Fibroblast of lung (primary cell): Measurements from ENCODE around the gene GRK4. TPM values are rescaled to one million over a fixed set of nuclear protein-coding genes. Genes with fewer than 3 reads are reported as not detected.

ENCODE experiments used
- DNase-seq, 2 donors: peaks; one replicate each; pipeline versions ENCODE4 v3.0.0 to v3.0.0-alpha.2; 2010; ENCODE audit warnings: low read depth in 2 of 2
- H2AFZ ChIP-seq: 2 replicates; pipeline ENCODE4 v1.5.1; 2012; ENCODE audit warnings: low read length, control low read depth, inconsistent platforms
- H3K27ac ChIP-seq: 2 replicates; pipeline ENCODE4 v1.5.1; 2011; ENCODE audit warnings: low read length, control low read depth; ENCODE audit not compliant: insufficient read depth
- H3K27me3 ChIP-seq: 2 replicates; pipeline ENCODE4 v1.5.1; 2011; ENCODE audit warnings: mild to moderate bottlenecking, low read length; ENCODE audit not compliant: control insufficient read depth, insufficient read depth
- H3K36me3 ChIP-seq: 2 replicates; pipeline ENCODE4 v1.5.1; 2011; ENCODE audit warnings: low read length; ENCODE audit not compliant: control insufficient read depth, insufficient read depth
- H3K4me1 ChIP-seq: 2 replicates; pipeline ENCODE4 v1.5.1; 2011; ENCODE audit warnings: low read length; ENCODE audit not compliant: control insufficient read depth, insufficient read depth; ENCODE audit errors: extremely low read depth
- H3K4me2 ChIP-seq: 2 replicates; pipeline ENCODE4 v1.5.1; 2011; ENCODE audit warnings: low read length, control low read depth; ENCODE audit not compliant: insufficient read depth; ENCODE audit errors: extremely low read depth
- H3K4me3 ChIP-seq, 4 experiments: fragments of 200-600 bp in 1 of 4; sonication (generic) in 1 of 4; replicated peaks in 1 of 4; 2 replicates each; pipeline ENCODE4 v1.5.1; 2011 to 2016; ENCODE audit warnings: low read length in 4 of 4, low read depth in 3 of 4, mild to moderate bottlenecking in 3 of 4, control low read depth in 2 of 4, inconsistent platforms in 1 of 4, mixed read lengths in 1 of 4; ENCODE audit not compliant: insufficient read depth in 1 of 4; ENCODE audit errors: control extremely low read depth in 1 of 4
- H3K79me2 ChIP-seq: 2 replicates; pipeline ENCODE4 v1.5.1; 2012; ENCODE audit warnings: mild to moderate bottlenecking, low read length, inconsistent platforms; ENCODE audit not compliant: control insufficient read depth, insufficient read depth
- H3K9ac ChIP-seq: 2 replicates; pipeline ENCODE4 v1.5.1; 2011; ENCODE audit warnings: mild to moderate bottlenecking, low read length, control low read depth; ENCODE audit not compliant: insufficient read depth
- H3K9me3 ChIP-seq: 2 replicates; pipeline ENCODE4 v1.5.1; 2012; ENCODE audit warnings: low read depth, low read length; ENCODE audit not compliant: control insufficient read depth, insufficient read depth
- H4K20me1 ChIP-seq: 2 replicates; pipeline ENCODE4 v1.5.1; 2011; ENCODE audit warnings: low read length; ENCODE audit not compliant: control insufficient read depth, insufficient read depth; ENCODE audit errors: extremely low read depth
- EZH2 ChIP-seq: IDR thresholded peaks from 2 replicates; pipeline ENCODE4 v1.5.1; 2012; ENCODE audit warnings: low read length, control low read depth, mild to moderate bottlenecking; ENCODE audit errors: missing control alignments
- polyA plus RNA-seq, 2 donors: library from polyadenylated mRNA; depleted of rRNA in 1 of 2; stranded (reverse) in 1 of 2; unstranded in 1 of 2; fragments of >200 nt; gene quantifications; 2 replicates each; pipeline ENCODE4 v1.2.1, GENCODE V29; 2011 to 2012; ENCODE audit warnings: missing spikeins in 1 of 2
- total RNA-seq: library from RNA; depleted of rRNA; stranded (reverse); fragments of >200 nt; gene quantifications from 2 replicates; pipeline ENCODE4 v1.2.1, GENCODE V29; 2014
- TF ChIP-seq, protein P1 (sequence below), 2 donors: IDR thresholded peaks in 1 of 2; conservative IDR thresholded peaks in 1 of 2; 1 replicate in 1 of 2; 2 replicates in 1 of 2; pipeline ENCODE4 v1.5.1; 2011 to 2012; ENCODE audit warnings: low read length in 2 of 2, control low read depth in 1 of 2, inconsistent platforms in 1 of 2, low read depth in 1 of 2, mild to moderate bottlenecking in 1 of 2

Gene GRK4
- total and polyA plus RNA-seq, 2 donors (not counting 1 experiment from before 2014, with no cell fraction given) = 4.4 to 5.9 TPM

DNA sequence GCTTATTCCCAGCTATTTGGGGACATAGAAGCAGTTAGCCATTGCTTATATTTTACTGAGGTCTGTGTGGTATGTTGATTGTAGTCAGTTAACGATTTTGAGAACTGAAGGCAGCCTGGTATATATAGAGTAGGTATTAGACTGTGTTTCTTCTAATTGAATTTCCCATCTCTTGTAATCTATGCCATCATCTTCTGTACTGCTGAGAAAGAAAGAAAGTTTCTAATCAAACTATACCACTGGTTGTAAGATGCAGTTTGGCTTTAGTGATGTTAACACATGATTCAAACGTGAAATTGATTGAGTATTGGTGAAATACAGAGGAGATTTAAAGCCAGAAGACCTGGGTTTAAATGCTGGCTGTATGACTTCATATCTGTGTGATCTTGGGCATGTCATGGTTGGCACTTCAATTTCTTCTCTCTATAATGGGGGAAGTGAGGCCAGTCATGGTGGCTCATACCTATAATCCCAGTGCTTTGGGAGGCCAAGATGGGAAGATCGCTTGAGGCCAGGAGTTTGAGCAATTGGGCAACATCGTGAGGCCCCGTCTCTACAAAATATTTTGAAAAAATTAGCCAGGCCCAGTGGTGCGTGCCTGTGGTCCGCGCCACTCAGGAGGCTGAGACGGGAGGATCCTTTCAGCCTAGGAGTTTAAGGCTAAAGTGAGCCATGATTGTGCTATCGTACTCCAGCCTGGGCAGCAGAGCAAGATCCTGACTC, 122.7 kb downstream of the GRK4 start:
- H3K9ac ChIP-seq = no peak overlapping the region
- H4K20me1 ChIP-seq = peaks cover 1% of the 10 kb centered on the region
- no peak overlapping the region for H3K4me2 ChIP-seq
- no peaks in the 10 kb centered on the region for H3K27me3 ChIP-seq
- no peak overlapping the region for H3K27ac ChIP-seq
- no peak overlapping the region for H3K4me3 ChIP-seq
- H2AFZ ChIP-seq = no peak overlapping the region
- no peaks in the 10 kb centered on the region for H3K36me3 ChIP-seq
- no peak for TF ChIP-seq EZH2
- TF ChIP-seq, protein P1, sequence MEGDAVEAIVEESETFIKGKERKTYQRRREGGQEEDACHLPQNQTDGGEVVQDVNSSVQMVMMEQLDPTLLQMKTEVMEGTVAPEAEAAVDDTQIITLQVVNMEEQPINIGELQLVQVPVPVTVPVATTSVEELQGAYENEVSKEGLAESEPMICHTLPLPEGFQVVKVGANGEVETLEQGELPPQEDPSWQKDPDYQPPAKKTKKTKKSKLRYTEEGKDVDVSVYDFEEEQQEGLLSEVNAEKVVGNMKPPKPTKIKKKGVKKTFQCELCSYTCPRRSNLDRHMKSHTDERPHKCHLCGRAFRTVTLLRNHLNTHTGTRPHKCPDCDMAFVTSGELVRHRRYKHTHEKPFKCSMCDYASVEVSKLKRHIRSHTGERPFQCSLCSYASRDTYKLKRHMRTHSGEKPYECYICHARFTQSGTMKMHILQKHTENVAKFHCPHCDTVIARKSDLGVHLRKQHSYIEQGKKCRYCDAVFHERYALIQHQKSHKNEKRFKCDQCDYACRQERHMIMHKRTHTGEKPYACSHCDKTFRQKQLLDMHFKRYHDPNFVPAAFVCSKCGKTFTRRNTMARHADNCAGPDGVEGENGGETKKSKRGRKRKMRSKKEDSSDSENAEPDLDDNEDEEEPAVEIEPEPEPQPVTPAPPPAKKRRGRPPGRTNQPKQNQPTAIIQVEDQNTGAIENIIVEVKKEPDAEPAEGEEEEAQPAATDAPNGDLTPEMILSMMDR (conservative IDR thresholded peaks at IDR 0.05 in 1 of 2, IDR thresholded peaks at IDR 0.05 in 1 of 2; ENCODE audit: low read depth in 1 of 2, low read length in 2 of 2) = no peak
- H3K4me1 ChIP-seq = no peaks in the 10 kb centered on the region
- no peak for DNase-seq
- H3K9me3 ChIP-seq = no peaks in the 10 kb centered on the region
- H3K79me2 ChIP-seq = peaks cover 18% of the 10 kb centered on the region

DNA sequence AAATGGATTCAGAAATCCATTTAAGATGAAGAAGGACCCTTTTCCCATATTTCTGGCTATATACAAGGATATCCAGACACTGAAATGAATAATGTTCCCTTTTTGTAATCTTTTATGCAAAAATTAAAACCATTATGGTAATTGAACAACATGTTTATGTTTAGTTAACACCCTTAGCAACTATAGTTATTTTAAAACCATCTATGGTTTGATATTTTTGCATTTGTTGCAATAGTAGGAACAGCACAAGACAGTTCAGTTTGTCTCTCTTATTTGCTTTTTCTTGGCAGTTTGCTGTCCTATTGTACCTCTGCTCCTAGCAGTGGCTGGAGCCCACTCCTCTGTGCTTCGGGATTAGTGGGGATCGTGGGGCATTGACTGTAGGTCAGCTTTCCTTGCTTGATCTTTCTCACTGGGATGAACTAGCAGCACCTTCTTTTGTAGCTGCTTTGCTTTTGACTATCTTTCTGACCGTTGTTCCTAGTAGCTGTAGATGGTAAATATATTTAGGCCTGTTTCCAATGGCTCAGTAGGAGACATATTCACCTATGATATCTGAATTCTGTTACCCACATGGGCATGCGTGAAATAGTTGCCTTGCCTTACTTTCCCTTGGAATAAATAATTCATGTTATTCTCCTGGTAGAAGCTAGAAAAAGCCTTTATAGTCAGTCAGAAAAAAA, 123.9 kb downstream of the GRK4 start:
- TF ChIP-seq, protein P1 (conservative IDR thresholded peaks at IDR 0.05 in 1 of 2, IDR thresholded peaks at IDR 0.05 in 1 of 2; ENCODE audit: low read depth in 1 of 2, low read length in 2 of 2) = no peak
- TF ChIP-seq EZH2 = no peak
- Histone ChIP-seq H4K20me1 (peaks cover under 1% of the 10 kb centered on the region), H3K9ac (no peak overlapping the region), H3K4me3 (no peak overlapping the region), H3K27ac (no peak overlapping the region), H3K9me3 (no peaks in the 10 kb centered on the region), H3K4me2 (no peak overlapping the region), H3K27me3 (no peaks in the 10 kb centered on the region), H2AFZ (no peak overlapping the region), H3K36me3 (no peaks in the 10 kb centered on the region), H3K79me2 (peaks cover 15% of the 10 kb centered on the region), H3K4me1 (no peaks in the 10 kb centered on the region)
- no peak for DNase-seq

Other genes starting within 250 kb of the GRK4 start
- gene TNIP2, start 207.2 kb upstream of the GRK4 start, total RNA-seq = 56.5 and 61.9 TPM in 2 replicates
- 19.2 and 21.8 TPM in 2 replicates for gene TNIP2, start 207.2 kb upstream of the GRK4 start, polyA plus RNA-seq
- 8.6 and 9.5 TPM in 2 replicates for gene SH3BP2, start 170.5 kb upstream of the GRK4 start, total RNA-seq
- gene SH3BP2, start 170.5 kb upstream of the GRK4 start, polyA plus RNA-seq = 10.0 and 14.1 TPM in 2 replicates
- 123 and 164 TPM in 2 replicates for gene ADD1, start 119.7 kb upstream of the GRK4 start, total RNA-seq
- gene ADD1, start 119.7 kb upstream of the GRK4 start, polyA plus RNA-seq = 171 and 211 TPM in 2 replicates
- 16.7 and 17.7 TPM in 2 replicates for gene NOP14, start 165 bp upstream of the GRK4 start, total RNA-seq
- gene NOP14, start 165 bp upstream of the GRK4 start, polyA plus RNA-seq = 13.1 and 20.6 TPM in 2 replicates
- not detected in 2 replicates for gene HTT-AS, start 111.0 kb downstream of the GRK4 start, total RNA-seq
- gene HTT-AS, start 111.0 kb downstream of the GRK4 start, polyA plus RNA-seq = not detected in 2 replicates
- 41.8 and 52.9 TPM in 2 replicates for gene HTT, start 111.1 kb downstream of the GRK4 start, total RNA-seq
- 13.2 and 19.2 TPM in 2 replicates for gene HTT, start 111.1 kb downstream of the GRK4 start, polyA plus RNA-seq